HG03280 (cell line): ENCODE measurements around the gene PURB.
A peak's percentile ranks its signal among the peaks of the same experiment; 100 is the strongest.
"Not testable (repeated sequence)": the region's sequence is repeated elsewhere in the genome, so short reads cannot be mapped to it uniquely, and the experiment has no call there.

ENCODE experiments used
- ATAC-seq: cut with Tn5 transposase; IDR thresholded peaks from one replicate; pipeline ENCODE4 v1.9.1; 2021; ENCODE audit warnings: mild to moderate bottlenecking, moderate library complexity; ENCODE audit not compliant: unreplicated experiment

Gene PURB

GRCh38 chr7:44893710-44894234 is 8.4 kb upstream of the PURB start:
- ATAC-seq = no peak

- ATAC-seq = no peak
Measured at GRCh38 chr7:44891791-44892190, 6.5 kb upstream of the PURB start.

DNA sequence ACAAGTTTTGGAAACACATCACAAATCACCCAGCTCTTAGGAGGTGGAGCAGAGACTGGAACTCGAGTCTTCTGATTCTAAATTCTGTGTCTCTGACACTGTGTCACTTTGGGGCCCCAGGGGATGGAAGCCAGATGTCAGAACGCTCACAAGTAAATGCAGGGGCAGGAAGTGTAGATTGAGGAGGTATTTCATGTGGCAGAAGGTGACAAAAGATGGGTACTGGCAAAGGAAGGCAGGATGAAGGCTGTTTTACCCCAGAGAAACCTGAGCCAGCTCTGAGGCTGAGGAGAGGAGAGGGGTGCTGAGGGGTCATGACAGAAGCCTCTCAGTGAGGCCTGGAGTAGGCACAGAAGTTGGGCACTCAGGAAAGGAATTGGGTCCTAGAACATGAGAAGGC is 6.0 kb upstream of the PURB start:
- ATAC-seq = no peak

DNA sequence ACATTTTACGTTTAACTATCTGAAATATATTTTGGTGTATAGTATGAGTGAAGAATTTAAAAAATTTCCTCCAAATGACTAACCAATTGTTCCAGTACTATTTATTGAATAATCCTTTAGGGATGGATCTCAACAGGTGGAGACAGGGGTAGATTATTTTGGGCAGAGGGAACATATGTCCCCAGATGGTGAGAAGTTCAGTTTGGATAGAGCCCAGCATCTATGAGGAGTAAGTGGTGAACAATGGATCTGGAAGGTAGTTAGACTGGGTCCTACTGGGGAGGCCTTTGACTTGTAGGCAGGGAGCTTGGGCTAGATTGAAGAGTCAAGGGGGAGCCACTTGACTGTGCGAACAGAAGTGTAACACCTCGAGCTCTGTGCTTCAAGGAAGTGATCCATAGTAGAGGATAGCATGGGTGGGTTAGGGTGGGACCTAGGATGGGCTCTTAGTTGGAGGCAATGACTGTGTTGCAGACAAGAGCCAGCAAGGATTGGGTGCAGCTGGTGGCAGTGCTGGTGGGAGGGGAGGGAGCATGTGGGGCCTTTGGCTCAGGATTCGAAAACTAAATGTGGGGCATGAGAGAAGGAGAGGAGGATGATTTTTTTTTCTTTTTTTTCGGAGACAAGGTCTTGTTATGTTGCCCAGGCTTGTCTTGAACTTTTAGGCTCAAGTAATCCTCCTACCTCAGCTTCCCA is 3.9 kb upstream of the PURB start:
- ATAC-seq = no peak

GRCh38 chr7:44887293-44887692 is 2.0 kb upstream of the PURB start:
- no peak for ATAC-seq

DNA sequence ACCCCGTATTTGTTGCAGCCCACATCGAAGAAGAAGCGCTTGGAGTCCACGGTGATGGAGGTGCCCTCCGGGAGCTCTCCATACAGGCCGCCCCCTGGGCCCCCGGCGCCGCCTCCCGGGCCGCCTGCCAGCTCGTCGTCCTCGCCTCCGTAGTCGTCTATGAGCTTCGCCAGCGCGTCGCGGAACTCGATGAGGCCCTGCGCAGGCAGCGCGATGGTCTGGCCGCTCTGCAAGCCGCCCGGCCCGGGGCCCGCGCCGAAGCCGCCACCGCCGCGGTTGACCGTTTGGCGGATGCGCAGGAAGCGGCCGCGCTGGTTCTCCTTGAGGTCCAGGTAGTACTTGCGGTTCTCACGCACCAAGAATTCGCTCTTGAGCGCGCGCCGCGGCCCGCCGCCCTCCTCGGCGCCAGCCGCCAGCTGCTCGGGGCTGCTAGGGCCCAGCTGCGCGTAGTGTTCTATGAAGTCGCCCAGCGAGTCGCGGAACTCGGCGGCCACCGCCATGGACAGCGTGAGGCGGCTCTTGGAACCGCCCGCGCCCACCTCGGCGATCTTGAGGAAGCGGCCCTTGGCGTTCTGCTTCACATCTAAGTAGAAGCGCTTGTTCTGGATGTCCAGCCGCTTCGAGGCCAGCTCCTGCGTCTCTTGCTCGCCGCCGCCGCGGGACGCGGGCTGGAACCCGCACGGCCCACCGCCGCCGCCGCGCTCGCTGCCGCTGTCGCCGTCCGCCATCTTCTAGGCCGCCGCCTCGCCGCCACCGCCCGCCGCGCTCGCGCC is 523 bp downstream of the PURB start:
- peak; percentile 28 for ATAC-seq

DNA sequence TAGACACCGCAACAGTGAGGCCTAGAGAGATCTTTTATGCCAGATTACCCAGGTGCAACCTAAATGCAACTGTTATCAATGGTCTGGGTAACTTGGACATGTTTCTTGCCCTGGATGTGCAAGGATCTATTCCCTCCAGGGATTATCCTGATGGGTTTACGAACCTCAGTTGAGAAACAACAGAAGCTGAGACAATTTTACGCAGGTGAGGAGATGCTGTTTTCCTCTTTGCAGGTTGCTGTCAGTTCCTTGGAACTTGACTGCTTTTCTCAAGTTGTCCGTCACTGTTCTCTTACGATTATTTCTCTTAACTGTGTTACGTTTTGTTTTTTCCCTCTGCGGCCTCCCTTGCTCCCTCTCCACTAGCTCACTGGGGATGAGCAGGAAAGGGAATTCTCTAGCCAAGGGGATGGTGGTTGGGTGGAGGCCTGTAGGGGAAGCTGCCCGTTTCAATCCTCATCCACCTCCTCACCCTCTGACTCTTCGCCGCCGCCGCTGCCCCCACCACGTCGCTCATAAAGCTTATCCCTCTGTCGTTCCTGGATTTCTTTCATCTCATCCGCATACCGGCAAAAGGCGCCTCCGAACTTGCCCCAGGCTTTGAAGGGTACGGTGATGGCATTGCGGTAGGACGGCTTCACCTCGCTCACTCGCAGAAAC is 1.2 kb downstream of the PURB start:
- ATAC-seq = no peak

DNA sequence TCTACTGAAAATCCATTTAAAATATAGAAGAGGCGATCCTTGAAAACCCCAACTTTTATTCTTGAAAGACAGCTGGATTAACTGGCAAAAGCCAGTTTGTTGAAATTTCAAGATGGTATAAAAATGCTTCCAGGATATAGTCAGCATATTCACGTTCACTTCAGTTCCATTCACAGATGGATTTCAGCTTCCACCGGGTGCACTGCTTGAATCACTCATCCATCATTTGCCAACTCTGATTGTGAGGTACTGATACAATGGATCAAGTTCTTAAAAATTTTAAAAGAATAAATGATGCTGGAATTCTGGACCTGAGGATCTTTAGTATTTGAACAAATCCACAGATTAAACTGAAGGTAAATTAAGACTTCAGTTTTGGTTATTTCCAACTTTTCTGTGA is 2.4 kb downstream of the PURB start:
- ATAC-seq = no peak

- no peak for ATAC-seq
Measured at GRCh38 chr7:44881610-44882009, 3.7 kb downstream of the PURB start.

- no peak for ATAC-seq
Measured at GRCh38 chr7:44881066-44881600, 4.2 kb downstream of the PURB start.

GRCh38 chr7:44880317-44881018 is 4.9 kb downstream of the PURB start:
- no peak for ATAC-seq

- ATAC-seq = no peak
Measured at GRCh38 chr7:44876393-44876792, 8.9 kb downstream of the PURB start.

GRCh38 chr7:44875241-44875640 is 10.1 kb downstream of the PURB start:
- no peak for ATAC-seq

DNA sequence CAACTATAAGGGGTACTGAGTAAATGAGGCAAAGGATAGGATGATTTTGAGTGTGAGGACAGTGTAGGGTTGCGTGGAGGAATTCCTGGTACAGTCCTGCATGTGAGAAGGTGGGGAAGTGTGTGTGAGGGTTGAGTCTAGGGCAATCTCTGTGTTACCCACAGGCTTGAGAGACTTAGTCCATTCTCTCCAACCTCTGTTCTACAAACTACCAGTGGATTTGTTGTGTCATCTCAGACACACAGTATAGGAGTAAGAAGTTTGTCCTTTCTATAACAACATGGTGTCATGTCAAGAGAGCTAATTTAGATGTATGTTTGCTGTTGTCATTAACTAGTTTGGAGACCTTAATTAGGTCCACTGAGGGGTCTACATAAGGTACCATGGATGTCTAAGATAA is 12.5 kb downstream of the PURB start:
- no peak for ATAC-seq

DNA sequence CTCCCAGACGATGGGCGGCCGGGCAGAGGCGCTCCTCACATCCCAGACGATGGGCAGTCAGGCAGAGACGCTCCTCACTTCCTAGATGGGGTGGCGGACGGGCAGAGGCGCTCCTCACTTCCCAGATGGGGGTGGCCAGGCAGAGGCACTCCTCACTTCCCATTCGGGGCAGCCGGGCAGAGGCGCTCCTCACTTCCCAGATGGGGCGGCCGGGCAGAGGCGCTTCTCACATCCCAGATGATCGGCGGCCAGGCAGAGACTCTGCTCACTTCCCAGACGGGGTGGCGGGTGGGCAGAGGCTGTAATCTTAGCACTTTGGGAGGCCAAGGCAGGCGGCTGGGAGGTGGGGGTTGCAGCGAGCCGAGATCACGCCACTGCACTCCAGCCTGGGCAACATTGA is 13.4 kb downstream of the PURB start:
- not testable (repeated sequence) for ATAC-seq

GRCh38 chr7:44870780-44871179 is 14.6 kb downstream of the PURB start:
- ATAC-seq = not testable (repeated sequence)

DNA sequence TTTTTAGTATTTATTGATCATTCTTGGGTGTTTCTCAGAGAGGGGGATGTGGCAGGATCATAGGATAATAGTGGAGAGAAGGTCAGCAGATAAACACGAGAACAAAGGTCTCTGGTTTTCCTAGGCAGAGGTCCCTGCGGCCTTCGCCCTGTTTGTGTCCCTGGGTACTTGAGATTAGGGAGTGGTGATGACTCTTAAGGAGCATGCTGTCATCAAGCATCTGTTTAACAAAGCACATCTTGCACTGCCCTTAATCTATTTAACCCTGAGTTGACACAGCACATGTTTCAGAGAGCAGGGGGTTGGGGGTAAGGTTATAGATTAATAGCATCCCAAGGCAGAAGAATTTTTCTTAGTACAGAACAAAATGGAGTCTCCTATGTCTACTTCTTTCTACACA is 15.0 kb downstream of the PURB start:
- ATAC-seq = not testable (repeated sequence)

- no peak for ATAC-seq
Measured at GRCh38 chr7:44867073-44867995, 18.0 kb downstream of the PURB start.

DNA sequence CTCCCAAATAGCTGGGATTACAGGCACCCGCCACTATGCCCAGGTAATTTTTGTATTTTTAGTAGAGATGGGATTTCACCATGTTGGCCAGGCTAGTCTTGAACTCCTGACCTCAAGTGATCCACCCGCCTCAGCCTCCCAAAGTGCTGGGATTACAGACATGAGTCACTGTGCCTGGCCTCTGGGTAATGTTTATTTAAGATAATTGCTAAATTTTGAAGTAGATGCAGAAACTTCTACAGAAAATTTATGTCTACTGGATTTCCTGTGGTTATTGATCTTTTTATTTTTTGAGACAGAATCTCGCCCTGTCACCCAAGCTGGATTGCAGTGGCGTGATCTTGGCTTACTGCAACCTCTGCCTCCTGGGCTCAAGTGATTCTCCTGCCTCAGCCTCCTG is 23.4 kb downstream of the PURB start:
- ATAC-seq = not testable (repeated sequence)

GRCh38 chr7:44858161-44858560 is 27.2 kb downstream of the PURB start:
- ATAC-seq = no peak
